Panc1 (cell line): ENCODE data around the gene CACNA1B. TPM values are rescaled to one million over a fixed set of nuclear protein-coding genes. Genes with fewer than 3 reads are reported as not detected.

ENCODE experiments used
- ATAC-seq: fragments of 200-7000 bp; cut with Tn5 transposase; 2 replicates; pipeline ENCODE4 v1.9.1; 2020; ENCODE audit warnings: mild to moderate bottlenecking, moderate library complexity
- BruUV-seq: library from RNA; stranded (reverse); fragments of 400-500 nt; replicated peaks from 2 replicates; lab custom pipeline; 2021; lab: Mats Ljungman, UMichigan
- CTCF ChIA-PET: fragments of 300-600 bp; sonication (Branson Sonifier 250); formaldehyde crosslinking; loops from one replicate; lab custom pipeline; 2022; ENCODE audit warnings: antibody characterized with exemption; lab: Charles Lee
- POLR2A ChIA-PET: fragments of 300-600 bp; sonication (Branson Sonifier 250); formaldehyde crosslinking; loops from one replicate; lab custom pipeline; 2022; ENCODE audit warnings: antibody characterized with exemption; lab: Charles Lee
- DNase-seq: peaks from one replicate; pipeline ENCODE4 v3.0.0-alpha.2; 2010; ENCODE audit warnings: low read depth, low spot score
- H3K27ac ChIP-seq: 2 replicates; pipeline ENCODE4 v1.5.1; 2011; ENCODE audit warnings: mild to moderate bottlenecking, low read length, inconsistent platforms
- H3K27me3 ChIP-seq: fragments of 200-500 bp; sonication (Bioruptor generic); 2 replicates; pipeline ENCODE4 v1.6.0; 2014; ENCODE audit warnings: low read length, inconsistent platforms; ENCODE audit not compliant: control insufficient read depth, insufficient read depth
- H3K36me3 ChIP-seq: fragments of 200-500 bp; sonication (Bioruptor generic); 2 replicates; pipeline ENCODE4 v1.5.1; 2014; ENCODE audit warnings: inconsistent platforms, mild to moderate bottlenecking, low read length, moderate library complexity; ENCODE audit not compliant: control insufficient read depth, insufficient read depth
- H3K4me1 ChIP-seq: 2 replicates; pipeline ENCODE4 v1.5.1; 2011; ENCODE audit warnings: inconsistent platforms, mild to moderate bottlenecking, low read length, moderate library complexity; ENCODE audit not compliant: control insufficient read depth, insufficient read depth
- H3K4me3 ChIP-seq, 2 experiments: 2 replicates each; pipeline ENCODE4 v1.5.1; 2011 to 2012; ENCODE audit warnings: low read depth in 2 of 2, low read length in 2 of 2, mild to moderate bottlenecking in 2 of 2, inconsistent platforms in 1 of 2, moderate library complexity in 1 of 2
- H3K9me3 ChIP-seq: fragments of 200-500 bp; sonication (Bioruptor generic); 2 replicates; pipeline ENCODE4 v1.5.1; 2014; ENCODE audit warnings: low read depth, mild to moderate bottlenecking, inconsistent platforms, low read length, moderate library complexity; ENCODE audit not compliant: control insufficient read depth, insufficient read depth
- CTCF ChIP-seq: fragments of 450-650 bp; IDR thresholded peaks from 2 replicates; pipeline ENCODE4 v1.5.1; 2017; ENCODE audit warnings: mild to moderate bottlenecking
- POLR2AphosphoS5 ChIP-seq: IDR thresholded peaks from 2 replicates; pipeline ENCODE4 v1.6.1; 2012; ENCODE audit warnings: mild to moderate bottlenecking, low read depth, low read length, moderate library complexity
- REST ChIP-seq, 2 experiments: IDR thresholded peaks; 2 replicates each; pipeline ENCODE4 v1.6.1; 2011 to 2012; ENCODE audit warnings: low read depth in 2 of 2, control low read depth in 1 of 2, low read length in 1 of 2, mild to moderate bottlenecking in 1 of 2, moderate library complexity in 1 of 2; ENCODE audit not compliant: insufficient read depth in 1 of 2
- SIN3A ChIP-seq: IDR thresholded peaks from 2 replicates; pipeline ENCODE4 v1.6.1; 2012; ENCODE audit warnings: low read depth, mild to moderate bottlenecking, low read length, moderate library complexity, borderline replicate concordance; ENCODE audit not compliant: insufficient read depth
- TCF7L2 ChIP-seq: IDR thresholded peaks from 2 replicates; pipeline ENCODE4 v1.6.1; 2011; ENCODE audit warnings: mild to moderate bottlenecking, low read depth, low read length, inconsistent platforms
- in situ Hi-C: cut with HindIII; loops from 2 replicates; pipeline ENCODE4 v1.10.0; 2016; ENCODE audit warnings: low sequenced_read_pairs, low pct_unique_long_range_greater_than_20kb
- intact Hi-C: fragments of 100-400 bp; cut with micrococcal nuclease; formaldehyde crosslinking; loops from one replicate; pipeline ENCODE4 v1.10.0; 2022; ENCODE audit not compliant: unreplicated experiment
- total RNA-seq: library from RNA; stranded (reverse); gene quantifications from one replicate; pipeline ENCODE4 v1.2.1, GENCODE V29; 2021; ENCODE audit not compliant: unreplicated experiment

Gene CACNA1B
- total RNA-seq, 1 experiment from 2014 or later, result 0.49 TPM

GRCh38 chr9:137866226-137867141, 11.1 kb upstream of the CACNA1B start:
- intact Hi-C loops, result no loop called here
- no peaks in the 10 kb centered on the region for H3K4me1 ChIP-seq
- no peaks in the 10 kb centered on the region for H3K27me3 ChIP-seq
- no peaks in the 10 kb centered on the region for H3K36me3 ChIP-seq
- POLR2A ChIA-PET, result no interaction called here
- in situ Hi-C loops, result no loop called here
- TF ChIP-seq POLR2AphosphoS5 (no peak), REST (IDR thresholded peaks at IDR 0.05; ENCODE audit: insufficient read depth in 1 of 2, low read depth in 2 of 2, low read length in 1 of 2) (no peak), CTCF (no peak), SIN3A (no peak), TCF7L2 (no peak)
- no peaks in the 10 kb centered on the region for H3K9me3 ChIP-seq
- H3K4me3 ChIP-seq, result no peak overlapping the region
- CTCF ChIA-PET, result no interaction called here
- no TSS peak for BruUV-seq
- no peak overlapping the region for H3K27ac ChIP-seq
- ATAC-seq (no peak), DNase-seq (no peak)

- intact Hi-C loops (no loop called here), in situ Hi-C loops (no loop called here)
- no peak for DNase-seq
- no peak for TF ChIP-seq CTCF
- no peak for TF ChIP-seq REST (IDR thresholded peaks at IDR 0.05; ENCODE audit: insufficient read depth in 1 of 2, low read depth in 2 of 2, low read length in 1 of 2)
- no peak for TF ChIP-seq POLR2AphosphoS5
- no peak for TF ChIP-seq TCF7L2
- TF ChIP-seq SIN3A, result no peak
- ATAC-seq, result no peak
- ChIA-PET CTCF (no interaction called here), POLR2A (no interaction called here)
- Histone ChIP-seq H3K4me3 (no peak overlapping the region), H3K4me1 (no peaks in the 10 kb centered on the region), H3K36me3 (no peaks in the 10 kb centered on the region), H3K27me3 (no peaks in the 10 kb centered on the region), H3K27ac (no peak overlapping the region), H3K9me3 (no peaks in the 10 kb centered on the region)
- no TSS peak for BruUV-seq
Measured at GRCh38 chr9:137870432-137870831, 7.2 kb upstream of the CACNA1B start.
